SK-N-SH (cell line): ENCODE measurements around the gene BSN. TPM values are rescaled to one million over a fixed set of nuclear protein-coding genes. Genes with fewer than 3 reads are reported as not detected.
A peak's percentile ranks its signal among the peaks of the same experiment; 100 is the strongest.
"Not testable (repeated sequence)": the region's sequence is repeated elsewhere in the genome, so short reads cannot be mapped to it uniquely, and the experiment has no call there.

Experiments
- CTCF ChIA-PET: fragments of 300-600, 350-600 bp; formaldehyde crosslinking; extraction: SDS; loops from one replicate; lab custom pipeline; 2021; lab: Yijun Ruan, JAX
- POLR2A ChIA-PET: fragments of 350-600 bp; sonication (Branson Sonifier 250); formaldehyde crosslinking; extraction: SDS; loops from one replicate; lab custom pipeline; 2020; ENCODE audit warnings: antibody characterized with exemption, inconsistent platforms; lab: Yijun Ruan, JAX
- DNase-seq: peaks from one replicate; pipeline ENCODE4 v3.0.0; 2012
- H2AFZ ChIP-seq: fragments of 200-600 bp; sonication (generic); 2 replicates; pipeline ENCODE4 v1.8.1; 2016; ENCODE audit warnings: antibody characterized with exemption, mild to moderate bottlenecking, low read depth
- H3F3A ChIP-seq: fragments of 200-600 bp; sonication (generic); replicated peaks from 2 replicates; pipeline ENCODE3; 2016; ENCODE audit warnings: antibody characterized with exemption, mild to moderate bottlenecking; ENCODE audit not compliant: insufficient read depth
- H3K27ac ChIP-seq, 2 experiments: fragments of 200-500 bp in 1 of 2; fragments of 200-600 bp in 1 of 2; sonication (Bioruptor generic) in 1 of 2; sonication (generic), shearing (Covaris generic) in 1 of 2; 2 replicates each; pipeline versions ENCODE4 v1.5.1 to v1.6.1; 2014 to 2016; ENCODE audit warnings: low read depth in 2 of 2, inconsistent platforms in 1 of 2, low read length in 1 of 2, mild to moderate bottlenecking in 1 of 2, mixed read lengths in 1 of 2
- H3K27me3 ChIP-seq: fragments of 200-600 bp; sonication (generic), shearing (Covaris generic); 2 replicates; pipeline ENCODE4 v1.6.1; 2016; ENCODE audit warnings: mixed run types; ENCODE audit not compliant: insufficient read depth
- H3K36me3 ChIP-seq, 2 experiments: fragments of 200-500 bp in 1 of 2; fragments of 200-600 bp in 1 of 2; sonication (Bioruptor generic) in 1 of 2; sonication (generic) in 1 of 2; replicated peaks in 1 of 2; 2 replicates each; pipeline versions ENCODE3 to v1.5.1; 2014 to 2016; ENCODE audit warnings: low read length in 1 of 2, mild to moderate bottlenecking in 1 of 2; ENCODE audit not compliant: insufficient read depth in 2 of 2, control insufficient read depth in 1 of 2
- H3K4me1 ChIP-seq, 2 experiments: fragments of 200-500 bp in 1 of 2; fragments of 200-600 bp in 1 of 2; sonication (Bioruptor generic) in 1 of 2; sonication (generic), shearing (Covaris generic) in 1 of 2; 2 replicates each; pipeline versions ENCODE4 v1.5.1 to v1.6.1; 2014 to 2016; ENCODE audit warnings: low read depth in 1 of 2, low read length in 1 of 2, mixed run types in 1 of 2; ENCODE audit not compliant: insufficient read depth in 2 of 2, control insufficient read depth in 1 of 2
- H3K4me2 ChIP-seq: fragments of 200-600 bp; sonication (generic), shearing (Covaris generic); 2 replicates; pipeline ENCODE4 v1.6.1; 2017; ENCODE audit warnings: mixed run types
- H3K4me3 ChIP-seq, 2 experiments: fragments of 200-500 bp in 1 of 2; fragments of 200-600 bp in 1 of 2; sonication (Bioruptor generic) in 1 of 2; sonication (generic), shearing (Covaris generic) in 1 of 2; 2 replicates each; pipeline versions ENCODE4 v1.5.1 to v1.8.1; 2014 to 2016; ENCODE audit warnings: low read depth in 2 of 2, inconsistent platforms in 1 of 2, low read length in 1 of 2, mild to moderate bottlenecking in 1 of 2, mixed read lengths in 1 of 2, moderate library complexity in 1 of 2
- H3K79me2 ChIP-seq: fragments of 200-600 bp; sonication (generic); 2 replicates; pipeline ENCODE4 v1.8.1; 2017; ENCODE audit warnings: mild to moderate bottlenecking; ENCODE audit not compliant: insufficient read depth
- H3K9ac ChIP-seq: fragments of 200-600 bp; sonication (generic); 2 replicates; pipeline ENCODE4 v1.6.1; 2017; ENCODE audit warnings: mixed run types
- H3K9me2 ChIP-seq: fragments of 200-600 bp; sonication (generic); 2 replicates; pipeline ENCODE4 v1.6.1; 2017; ENCODE audit warnings: mixed run types
- H3K9me3 ChIP-seq: fragments of 200-600 bp; sonication (generic); 2 replicates; pipeline ENCODE4 v1.6.1; 2017; ENCODE audit warnings: mixed run types, mild to moderate bottlenecking, moderate library complexity
- H4K20me1 ChIP-seq: fragments of 200-600 bp; sonication (generic); 2 replicates; pipeline ENCODE4 v1.6.1; 2017; ENCODE audit warnings: mild to moderate bottlenecking, mixed run types; ENCODE audit not compliant: insufficient read depth
- CHD2 ChIP-seq: fragments of 150-350 bp; IDR thresholded peaks from 2 replicates; pipeline ENCODE4 v1.6.1; 2018; ENCODE audit warnings: low read length; ENCODE audit not compliant: partially characterized antibody
- CTCF ChIP-seq: fragments of 200-600 bp; sonication (generic); IDR thresholded peaks from 2 replicates; pipeline ENCODE4 v1.6.1; 2017; ENCODE audit warnings: antibody characterized with exemption, mild to moderate bottlenecking, moderate library complexity
- FOSL2 ChIP-seq: IDR thresholded peaks from 2 replicates; pipeline ENCODE4 v1.4.0; 2012; ENCODE audit warnings: low read depth, mild to moderate bottlenecking, moderate library complexity, borderline replicate concordance
- GABPA ChIP-seq: IDR thresholded peaks from 2 replicates; pipeline ENCODE4 v1.4.0; 2012; ENCODE audit warnings: low read depth, mild to moderate bottlenecking
- NFIC ChIP-seq: IDR thresholded peaks from 2 replicates; pipeline ENCODE4 v1.4.0; 2012; ENCODE audit warnings: borderline replicate concordance
- RAD21 ChIP-seq: IDR thresholded peaks from 2 replicates; pipeline ENCODE4 v1.6.1; 2012; ENCODE audit warnings: mild to moderate bottlenecking, low read length
- RCOR1 ChIP-seq: fragments of 150-350 bp; IDR thresholded peaks from 2 replicates; pipeline ENCODE4 v1.6.1; 2017; ENCODE audit warnings: antibody characterized with exemption, low read length
- REST ChIP-seq: IDR thresholded peaks from 2 replicates; pipeline ENCODE4 v1.6.1; 2012; ENCODE audit warnings: mild to moderate bottlenecking, low read depth, low read length, moderate library complexity
- TEAD4 ChIP-seq: IDR thresholded peaks from 2 replicates; pipeline ENCODE4 v1.4.0; 2012; ENCODE audit warnings: mild to moderate bottlenecking, borderline replicate concordance; ENCODE audit not compliant: insufficient read depth
- YY1 ChIP-seq: IDR thresholded peaks from 2 replicates; pipeline ENCODE4 v1.4.0; 2012; ENCODE audit warnings: low read depth, mild to moderate bottlenecking
- WGBS: methylation state at CpG from one replicate; pipeline ENCODE4 v1.1.6; 2017; ENCODE audit warnings: low lambda C conversion rate; 5-methylcytosine and 5-hydroxymethylcytosine counted together
- polyA plus RNA-seq, 3 experiments: library from polyadenylated mRNA; depleted of rRNA; stranded (reverse); fragments of >200 nt; gene quantifications; 2 replicates each; pipeline ENCODE4 v1.2.3, GENCODE V29; 2012
- TF ChIP-seq, protein P1 (sequence below): IDR thresholded peaks from 2 replicates; pipeline ENCODE4; 2012

The BSN gene
- polyA plus RNA-seq, 1 of the 3 experiments (the other 2 are of a cell fraction) = 0.07 TPM

DNA sequence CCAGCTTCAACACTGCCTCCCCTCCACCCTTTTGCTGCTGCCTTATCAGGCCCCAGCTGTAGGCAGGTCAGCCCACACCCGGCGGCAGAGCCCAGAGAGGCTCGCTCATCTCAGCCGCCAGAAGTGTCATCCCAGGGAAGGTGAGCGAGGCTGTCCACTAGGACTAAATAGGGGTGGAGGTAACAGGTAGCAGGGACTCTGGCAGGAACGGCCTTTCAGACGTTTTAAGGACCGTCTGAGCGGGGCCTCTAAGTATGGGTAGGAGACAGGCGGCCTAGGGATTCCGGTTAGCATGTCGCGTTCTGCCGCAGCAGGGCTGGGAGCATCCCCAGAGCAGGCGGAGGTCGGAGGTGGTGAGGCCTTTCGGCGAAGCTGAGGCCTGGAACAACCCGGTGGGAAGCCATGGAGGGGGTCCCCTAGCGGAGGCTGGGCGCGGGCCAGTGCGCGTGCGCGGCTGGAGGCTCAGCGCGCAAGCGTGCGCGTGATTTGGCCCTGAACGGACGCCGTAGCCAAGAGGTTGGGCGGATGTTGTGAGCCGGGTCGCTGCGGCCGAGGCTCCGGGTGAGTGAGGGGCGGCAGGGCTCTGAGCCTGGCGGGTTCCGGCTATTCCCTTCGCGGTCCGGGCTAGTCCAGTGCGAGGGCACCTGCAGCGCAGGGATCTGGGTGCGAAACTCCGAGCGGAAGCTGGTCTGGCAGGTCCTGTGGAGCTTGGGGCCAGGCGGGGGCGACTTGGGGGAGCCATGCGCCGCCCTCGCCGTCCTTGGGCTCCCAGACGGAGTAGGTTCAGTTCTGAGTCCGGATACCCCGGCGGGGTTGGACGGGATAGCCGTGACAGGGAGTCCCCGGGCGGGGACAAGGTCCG lies 135.0 kb downstream of the BSN start, which contains the start of the genes MST1 and RNF123 (continued):
- TF ChIP-seq CHD2 (peak; percentile 38), RAD21 (no peak), YY1 (0 out of 2 replicates have a peak, but pooled peaks have one; percentile 44), CTCF (peak; percentile 36), RCOR1 (no peak), NFIC (no peak), TEAD4 (no peak), FOSL2 (no peak), GABPA (peak; percentile 79)
- TF ChIP-seq, protein P1, sequence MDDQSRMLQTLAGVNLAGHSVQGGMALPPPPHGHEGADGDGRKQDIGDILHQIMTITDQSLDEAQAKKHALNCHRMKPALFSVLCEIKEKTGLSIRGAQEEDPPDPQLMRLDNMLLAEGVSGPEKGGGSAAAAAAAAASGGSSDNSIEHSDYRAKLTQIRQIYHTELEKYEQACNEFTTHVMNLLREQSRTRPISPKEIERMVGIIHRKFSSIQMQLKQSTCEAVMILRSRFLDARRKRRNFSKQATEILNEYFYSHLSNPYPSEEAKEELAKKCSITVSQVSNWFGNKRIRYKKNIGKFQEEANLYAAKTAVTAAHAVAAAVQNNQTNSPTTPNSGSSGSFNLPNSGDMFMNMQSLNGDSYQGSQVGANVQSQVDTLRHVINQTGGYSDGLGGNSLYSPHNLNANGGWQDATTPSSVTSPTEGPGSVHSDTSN = no peak

DNA sequence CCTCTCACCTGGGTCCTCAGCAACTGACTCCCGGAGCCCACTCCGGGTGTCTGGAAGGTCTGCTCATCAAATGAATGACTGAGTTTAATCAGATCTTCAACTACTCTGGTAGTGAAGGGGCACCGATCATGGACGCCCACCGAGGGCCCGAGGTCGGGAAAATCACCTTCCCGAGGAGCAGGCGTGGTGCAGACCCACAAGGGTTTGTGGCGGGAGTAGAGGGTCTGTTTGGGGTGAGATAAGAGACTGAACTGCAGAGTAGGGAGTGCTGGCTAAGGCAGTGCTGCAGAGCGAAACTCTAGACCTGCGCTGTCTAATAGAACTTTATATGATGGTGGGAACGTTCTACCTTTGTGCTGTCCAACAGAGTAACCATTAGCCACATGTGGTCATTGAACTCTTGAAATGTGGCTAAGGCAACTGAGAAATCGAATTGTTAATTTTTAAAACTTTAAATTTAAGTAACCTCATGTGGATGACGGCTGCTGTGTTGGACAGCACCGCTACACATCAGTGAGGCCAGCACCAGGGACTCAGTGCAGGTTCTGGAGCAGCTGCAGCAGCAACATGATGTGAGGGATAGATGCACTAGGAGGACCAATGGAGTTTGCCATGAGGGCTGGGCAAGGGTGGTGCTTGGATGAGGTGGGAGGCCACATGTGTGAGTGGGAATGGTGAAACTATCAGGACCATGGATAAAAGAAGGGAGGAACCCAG lies 135.8 kb downstream of the BSN start:
- peak; percentile 53; the same call in 1 of the 2 replicates for TF ChIP-seq REST
- H4K20me1 ChIP-seq, H3K9me3 ChIP-seq, POLR2A ChIA-PET, H3K9me2 ChIP-seq, H3K36me3 ChIP-seq, H3F3A ChIP-seq, H3K27me3 ChIP-seq: not testable (repeated sequence)
- 1% methylated on average over 14 of the region's 16 CpGs for WGBS
- CTCF ChIA-PET = interaction anchor here (1.4 kb wide), 1 partner anchor 151 kb away, joined by 3 read pairs; no protein-coding TSS in a partner anchor
- peak; percentile 50 for DNase-seq
- H3K9ac ChIP-seq = peak overlapping the region; percentile 87
- H3K4me2 ChIP-seq = peak overlapping the region; percentile 83
- H3K4me3 ChIP-seq = peak overlapping the region; percentile 84 to 92
- peak overlapping the region; percentile 74; the same call in 1 of the 2 replicates for H2AFZ ChIP-seq
- peaks cover 28% of the 10 kb centered on the region for H3K79me2 ChIP-seq
- peaks cover 5 to 27% of the 10 kb centered on the region in 2 experiments; a peak in 2 of 4 replicates for H3K4me1 ChIP-seq
- peak overlapping the region in 1 of 2 experiments; percentile 84; a peak in 1 of 4 replicates for H3K27ac ChIP-seq

- H3K4me3 ChIP-seq, H3K9ac ChIP-seq, H3F3A ChIP-seq, H4K20me1 ChIP-seq, DNase-seq, H3K27ac ChIP-seq, H3K9me3 ChIP-seq, H3K9me2 ChIP-seq, H3K36me3 ChIP-seq, H2AFZ ChIP-seq, H3K27me3 ChIP-seq, POLR2A ChIA-PET: not testable (repeated sequence)
- CTCF ChIA-PET = interaction anchor here (0.7 to 0.8 kb wide), 2 partner anchors 10 to 151 kb away, joined by 3 read pairs; no protein-coding TSS in a partner anchor
- Histone ChIP-seq H3K79me2 (peaks cover 28% of the 10 kb centered on the region), H3K4me1 (peaks cover 5 to 27% of the 10 kb centered on the region in 2 experiments; a peak in 2 of 4 replicates), H3K4me2 (peak overlapping the region; percentile 83)
- 86% methylated on average over 3 of the region's 3 CpGs for WGBS
Observed at GRCh38 chr3:49690856-49691255, 136.6 kb downstream of the BSN start.

GRCh38 chr3:49691481-49691880 lies 137.2 kb downstream of the BSN start:
- CTCF ChIA-PET = interaction anchor here (0.7 to 0.8 kb wide), 2 partner anchors 10 to 152 kb away, joined by 3 read pairs; no protein-coding TSS in a partner anchor
- H4K20me1 ChIP-seq, H3K36me3 ChIP-seq, H3F3A ChIP-seq, H3K27me3 ChIP-seq, H3K9me3 ChIP-seq, H3K9me2 ChIP-seq, H3K4me2 ChIP-seq, H3K27ac ChIP-seq, DNase-seq, H2AFZ ChIP-seq, H3K4me3 ChIP-seq, H3K9ac ChIP-seq, POLR2A ChIA-PET: not testable (repeated sequence)
- Histone ChIP-seq H3K4me1 (peaks cover 5 to 27% of the 10 kb centered on the region in 2 experiments; a peak in 2 of 4 replicates), H3K79me2 (peaks cover 28% of the 10 kb centered on the region)
- WGBS = 94% methylated on average over 3 of the region's 3 CpGs
